Hepatocyte (in vitro differentiated cells): ENCODE results near the gene ITSN1.

Experiments used
- CTCF ChIP-seq: fragments of 200-600 bp; sonication (generic); IDR thresholded peaks from 2 replicates; pipeline ENCODE4 v1.5.1; 2016; ENCODE audit warnings: antibody characterized with exemption, mild to moderate bottlenecking; ENCODE audit not compliant: poor library complexity
- EZH2phosphoT487 ChIP-seq: fragments of 200-600 bp; sonication (generic); IDR thresholded peaks from one replicate; pipeline ENCODE4 v1.6.1; 2018; ENCODE audit warnings: antibody characterized with exemption, mild to moderate bottlenecking, low read depth, moderate library complexity; ENCODE audit not compliant: unreplicated experiment, severe bottlenecking

- TF ChIP-seq CTCF = no peak
- no peak for TF ChIP-seq EZH2phosphoT487
These were observed 247.9 kb downstream of the ITSN1 start for GRCh38 chr21:33890187-33890586.
